GM21515 (cell line): ENCODE data around the gene NOXO1.

ENCODE experiments used
- ATAC-seq: cut with Tn5 transposase; IDR thresholded peaks from one replicate; pipeline ENCODE4 v1.9.1; 2021; ENCODE audit not compliant: unreplicated experiment

NOXO1 gene

DNA sequence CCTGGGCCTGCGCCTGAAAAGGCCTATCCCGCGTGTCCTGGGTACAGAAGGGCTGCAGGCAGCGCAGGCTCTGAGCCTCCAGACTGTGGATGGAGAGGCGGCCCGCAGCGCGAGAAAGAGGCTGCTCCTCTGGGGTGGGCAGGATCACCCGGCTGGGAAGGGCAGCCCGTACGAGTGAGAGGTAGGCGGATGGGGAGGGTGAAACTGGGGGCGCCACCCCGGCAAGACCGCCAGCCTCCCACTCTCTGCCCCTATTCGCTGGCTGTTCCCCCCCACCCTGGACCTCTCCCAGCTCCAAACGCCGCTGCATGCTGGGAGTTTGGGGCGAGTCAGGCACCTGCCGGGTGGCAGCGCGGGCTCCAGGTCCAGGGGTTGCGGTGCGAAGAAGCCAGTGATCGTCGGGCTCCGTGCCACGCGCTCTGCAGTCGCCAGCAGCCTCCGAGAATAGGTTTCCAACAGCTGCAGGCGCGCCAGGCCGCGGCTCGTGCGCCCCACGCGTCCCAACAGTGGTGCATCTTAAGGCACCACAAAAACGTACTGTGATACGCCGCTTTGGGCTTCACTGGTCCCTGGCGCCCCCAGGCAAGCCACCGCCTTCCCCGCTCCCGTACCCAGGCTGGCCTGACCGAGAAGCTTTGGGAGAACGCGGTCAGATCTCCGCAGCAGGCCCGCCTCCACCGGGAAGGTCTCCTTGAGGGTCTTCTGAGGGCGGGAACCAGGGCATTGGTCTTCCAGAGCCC, 1.1 kb downstream of the NOXO1 start:
- ATAC-seq, result no peak

DNA sequence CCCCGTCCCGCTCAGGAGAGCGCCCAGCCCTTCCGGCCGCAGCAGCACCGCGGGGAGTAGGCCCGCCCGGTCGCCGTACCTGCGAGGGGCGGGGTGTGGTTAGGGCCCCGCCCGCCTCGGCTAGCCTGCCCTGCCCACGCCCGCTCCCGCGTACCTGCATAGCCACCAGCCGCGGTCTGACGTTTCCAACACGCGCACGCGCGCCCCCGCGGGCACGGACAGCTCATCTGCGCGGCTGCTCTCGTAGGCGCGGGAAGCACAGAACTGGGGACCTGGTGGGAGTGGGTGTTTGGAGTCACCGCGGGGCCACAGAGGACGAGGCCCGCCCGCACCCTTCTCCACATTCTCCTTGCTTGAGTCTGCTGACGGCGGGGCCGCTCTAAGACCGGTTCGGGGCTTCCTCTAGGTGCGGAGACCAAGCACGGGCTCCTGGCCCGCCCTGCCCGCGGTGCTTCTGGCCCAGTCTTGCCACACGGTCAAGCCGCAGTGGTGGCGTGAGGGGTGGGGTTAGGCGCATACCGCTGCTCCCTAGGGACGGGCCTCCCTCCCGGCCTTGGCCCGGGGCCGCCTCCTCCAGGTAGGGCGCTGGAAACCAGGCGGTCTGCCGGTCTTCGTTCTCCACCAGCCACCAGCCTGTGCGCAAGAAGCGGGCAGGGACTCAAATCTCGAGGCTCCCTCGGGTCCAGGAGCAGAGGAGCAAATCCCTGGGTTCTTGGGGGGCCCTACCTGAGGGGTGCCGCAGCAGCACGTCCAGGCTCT, 1.8 kb downstream of the NOXO1 start:
- no peak for ATAC-seq

DNA sequence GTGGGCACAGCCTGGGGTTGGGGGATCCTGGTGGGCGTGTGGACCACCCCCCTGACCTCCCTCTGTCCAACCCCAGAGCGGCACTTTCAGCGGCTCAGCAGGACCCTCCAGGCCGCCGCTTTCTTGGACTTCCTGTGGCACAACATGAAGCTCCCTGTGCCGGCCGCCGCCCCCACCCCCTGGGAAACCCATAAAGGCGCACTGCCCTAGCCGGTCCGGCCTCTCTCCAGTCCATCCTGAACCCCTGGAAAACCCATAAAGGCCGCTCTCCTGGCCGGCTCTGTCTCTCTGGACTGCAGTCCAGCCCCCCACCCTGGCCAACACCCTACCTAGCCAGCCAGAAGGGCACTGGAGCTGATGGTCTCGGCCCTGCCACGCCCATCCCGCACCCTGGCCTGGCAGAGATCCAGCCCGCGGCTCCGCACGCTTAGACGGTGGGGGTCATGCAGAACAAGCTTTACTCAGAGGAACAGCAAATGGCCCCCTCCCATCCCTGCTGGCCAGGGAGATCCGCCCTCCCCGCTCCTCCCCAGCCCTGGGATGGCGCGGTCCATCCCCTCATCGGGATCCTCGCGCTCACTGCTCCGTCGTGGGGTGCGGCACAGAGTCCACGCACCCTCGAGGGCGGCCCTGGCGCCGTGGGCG, 2.7 kb downstream of the NOXO1 start:
- ATAC-seq, result no peak

DNA sequence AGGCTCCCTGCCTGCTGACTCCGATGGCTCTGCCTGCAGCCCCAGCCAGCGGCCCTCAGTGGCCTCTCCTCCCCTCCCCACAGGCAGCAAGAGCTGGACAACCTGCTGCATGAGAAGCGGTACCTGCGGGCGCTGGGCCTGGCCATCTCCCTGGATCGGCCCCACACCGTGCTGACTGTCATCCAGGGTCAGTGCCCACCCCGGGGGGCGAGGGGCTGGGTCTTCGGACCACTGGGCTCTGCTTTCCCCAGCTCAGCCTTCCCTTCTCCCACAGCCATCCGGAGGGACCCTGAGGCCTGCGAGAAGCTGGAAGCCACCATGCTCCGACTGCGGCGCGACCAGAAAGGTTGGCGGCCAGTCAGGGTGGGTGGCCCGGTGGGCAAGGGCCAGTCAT, 3.4 kb downstream of the NOXO1 start:
- no peak for ATAC-seq

DNA sequence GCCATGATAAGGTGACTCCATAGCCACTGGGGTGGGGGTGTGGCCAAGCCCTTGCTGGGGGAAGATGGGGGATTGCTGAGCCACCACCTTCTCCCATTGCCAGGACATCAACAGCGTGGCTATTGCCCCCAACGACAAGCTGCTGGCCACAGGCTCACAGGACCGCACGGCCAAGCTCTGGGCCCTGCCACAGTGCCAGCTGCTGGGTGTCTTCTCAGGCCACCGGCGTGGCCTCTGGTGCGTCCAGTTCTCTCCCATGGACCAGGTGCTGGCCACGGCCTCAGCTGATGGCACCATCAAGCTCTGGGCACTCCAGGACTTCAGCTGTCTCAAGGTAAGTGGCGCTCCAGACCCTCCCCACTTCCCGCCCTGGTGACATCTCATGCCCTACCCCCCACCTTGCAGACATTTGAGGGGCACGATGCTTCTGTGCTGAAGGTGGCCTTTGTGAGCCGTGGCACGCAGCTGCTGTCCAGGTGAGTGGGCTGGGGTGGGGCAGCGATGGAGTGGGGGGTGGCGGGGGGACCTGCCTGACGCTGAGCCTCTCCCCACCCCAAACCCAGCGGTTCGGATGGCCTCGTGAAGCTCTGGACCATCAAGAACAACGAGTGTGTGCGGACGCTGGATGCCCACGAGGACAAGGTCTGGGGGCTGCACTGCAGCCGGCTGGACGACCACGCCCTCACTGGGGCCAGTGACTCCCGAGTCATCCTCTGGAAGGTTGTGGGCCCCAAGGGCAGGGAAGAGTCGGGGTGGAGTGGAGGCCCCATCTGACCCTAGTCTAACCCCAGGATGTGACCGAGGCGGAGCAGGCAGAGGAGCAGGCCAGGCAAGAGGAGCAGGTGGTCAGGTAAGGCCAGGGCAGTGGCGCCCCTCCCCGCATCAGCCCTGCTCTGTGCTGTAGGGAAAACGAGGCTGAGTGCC, 4.1 kb downstream of the NOXO1 start:
- ATAC-seq, result no peak

DNA sequence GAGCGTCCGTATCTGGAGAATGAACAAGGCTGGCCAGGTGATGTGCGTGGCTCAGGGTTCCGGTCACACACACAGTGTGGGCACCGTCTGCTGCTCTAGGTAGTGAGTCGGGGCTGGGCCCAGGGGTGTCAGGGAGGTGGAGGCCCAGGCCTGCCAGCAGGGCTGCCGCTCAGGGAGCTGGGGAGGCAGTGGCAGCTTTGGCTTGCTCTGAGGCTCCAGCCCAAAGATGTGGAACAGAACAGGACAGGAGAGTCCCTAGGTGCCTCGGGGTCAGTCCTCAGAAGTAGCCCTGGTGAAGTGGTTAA, 5.1 kb downstream of the NOXO1 start:
- ATAC-seq, result no peak

DNA sequence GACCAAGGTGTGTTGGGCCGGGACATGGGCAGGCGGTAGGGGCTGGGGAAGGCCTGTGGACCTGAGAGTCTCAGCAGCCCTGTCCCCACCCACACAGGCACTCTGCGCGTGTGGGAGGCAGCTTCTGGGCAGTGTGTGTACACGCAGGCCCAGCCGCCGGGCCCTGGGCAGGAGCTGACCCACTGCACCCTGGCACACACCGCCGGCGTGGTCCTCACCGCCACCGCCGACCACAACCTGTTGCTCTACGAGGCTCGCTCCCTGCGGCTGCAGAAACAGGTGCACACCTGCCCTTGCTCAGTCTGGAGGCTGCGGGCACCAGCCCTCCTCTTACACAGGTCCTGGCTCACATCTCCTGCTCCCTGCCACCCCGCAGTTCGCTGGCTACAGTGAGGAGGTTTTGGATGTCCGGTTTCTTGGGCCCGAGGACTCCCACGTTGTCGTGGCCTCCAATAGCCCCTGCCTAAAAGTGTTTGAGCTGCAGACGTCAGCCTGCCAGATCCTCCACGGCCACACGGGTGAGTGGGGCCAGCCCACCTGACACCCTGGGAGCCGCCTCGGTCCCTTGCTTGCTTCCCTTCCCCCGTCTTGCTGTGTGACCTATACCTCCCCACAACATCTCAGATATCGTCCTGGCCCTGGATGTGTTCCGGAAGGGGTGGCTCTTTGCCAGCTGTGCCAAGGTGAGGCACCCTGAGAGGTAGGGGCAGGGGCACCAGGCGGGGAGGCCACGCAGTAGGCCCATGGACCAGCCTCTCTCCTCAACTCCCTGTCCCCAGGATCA, 5.6 kb downstream of the NOXO1 start:
- ATAC-seq, result no peak

DNA sequence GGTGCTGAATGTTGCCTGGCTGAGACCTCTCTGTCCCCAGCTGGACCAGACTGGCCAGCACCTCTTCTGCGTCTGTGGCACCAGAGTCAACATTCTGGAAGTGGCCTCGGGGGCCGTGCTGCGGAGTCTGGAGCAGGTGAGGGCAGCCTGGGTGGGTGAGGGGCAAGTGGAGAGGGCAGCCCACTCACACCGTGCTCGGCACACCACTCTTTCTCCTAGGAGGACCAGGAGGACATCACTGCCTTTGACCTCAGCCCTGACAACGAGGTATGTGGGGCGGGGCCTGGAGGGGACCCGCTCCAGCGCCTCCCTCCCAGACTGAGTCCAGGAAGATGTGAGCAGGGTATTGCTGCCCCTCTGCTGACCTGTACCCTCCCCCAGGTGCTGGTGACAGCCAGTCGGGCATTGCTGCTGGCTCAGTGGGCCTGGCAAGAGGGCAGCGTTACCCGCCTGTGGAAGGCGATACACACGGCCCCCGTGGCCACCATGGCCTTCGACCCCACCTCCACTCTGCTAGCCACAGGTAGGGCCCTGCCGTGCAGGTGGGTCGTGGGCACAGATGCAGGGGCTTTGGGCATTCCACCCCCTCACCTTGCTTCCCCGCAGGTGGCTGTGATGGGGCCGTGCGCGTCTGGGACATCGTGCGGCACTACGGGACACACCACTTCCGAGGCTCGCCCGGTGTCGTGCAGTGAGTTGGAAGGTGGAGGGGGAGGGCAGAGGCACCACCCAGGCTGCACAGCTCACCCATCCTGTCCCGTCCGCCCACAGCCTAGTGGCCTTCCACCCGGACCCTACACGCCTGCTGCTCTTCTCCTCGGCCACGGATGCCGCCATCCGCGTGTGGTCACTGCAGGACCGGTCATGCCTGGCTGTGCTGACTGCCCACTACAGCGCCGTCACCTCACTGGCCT, 6.9 kb downstream of the NOXO1 start:
- ATAC-seq, result no peak

DNA sequence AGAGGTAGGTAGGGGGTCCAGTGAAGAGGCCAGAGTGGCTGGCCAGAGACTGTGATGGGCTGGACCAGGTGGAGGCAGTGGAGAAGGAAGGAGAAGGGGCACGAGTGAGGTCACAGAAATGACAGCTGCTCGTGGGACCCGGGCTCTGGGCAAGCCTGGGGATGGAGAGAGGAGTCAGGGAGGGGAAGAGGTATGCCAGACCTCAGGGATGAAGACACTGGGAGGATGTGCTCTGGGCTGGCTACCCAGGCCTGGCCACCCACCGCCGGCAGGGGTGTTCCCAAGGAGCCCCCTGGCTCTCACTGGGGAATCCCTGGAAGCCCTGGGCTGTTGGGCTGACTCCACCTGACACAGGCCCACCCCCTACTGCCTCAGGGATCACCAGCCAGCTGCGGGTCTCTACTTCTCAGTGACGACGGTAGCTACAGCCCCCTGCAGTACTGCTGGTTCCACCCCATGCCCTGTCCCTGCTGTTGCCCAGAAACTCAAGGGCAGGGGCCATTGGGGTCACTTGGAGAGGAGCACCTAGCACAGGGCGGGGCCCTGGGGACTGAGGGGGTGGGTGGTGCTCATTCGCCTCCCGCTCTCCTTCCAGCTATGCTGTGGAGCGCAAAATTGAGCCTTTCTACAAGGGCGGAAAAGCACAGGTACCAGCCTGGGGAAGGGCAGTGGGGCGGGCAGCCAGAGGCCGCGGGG, 7.7 kb downstream of the NOXO1 start:
- ATAC-seq, result no peak

DNA sequence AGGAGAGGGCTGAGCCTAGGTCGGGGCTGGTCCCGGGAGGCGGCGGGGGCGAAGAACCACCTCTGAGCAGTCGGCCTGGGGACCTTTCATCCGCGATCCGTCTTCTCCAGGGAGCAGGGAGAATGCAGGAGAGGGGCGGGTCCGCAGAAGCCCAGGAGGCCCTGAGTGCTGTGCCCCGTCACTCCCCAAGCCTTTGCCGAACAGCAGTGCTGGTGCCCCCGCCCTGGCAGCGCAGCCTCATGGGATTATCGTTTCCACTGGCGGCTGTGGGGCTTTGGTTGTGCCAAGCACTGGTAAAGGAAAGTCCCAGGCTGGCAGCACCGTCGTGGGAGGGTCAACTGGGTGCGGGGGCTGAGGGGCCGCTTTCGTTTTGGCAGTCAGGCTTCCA, 8.8 kb downstream of the NOXO1 start:
- ATAC-seq, result no peak

DNA sequence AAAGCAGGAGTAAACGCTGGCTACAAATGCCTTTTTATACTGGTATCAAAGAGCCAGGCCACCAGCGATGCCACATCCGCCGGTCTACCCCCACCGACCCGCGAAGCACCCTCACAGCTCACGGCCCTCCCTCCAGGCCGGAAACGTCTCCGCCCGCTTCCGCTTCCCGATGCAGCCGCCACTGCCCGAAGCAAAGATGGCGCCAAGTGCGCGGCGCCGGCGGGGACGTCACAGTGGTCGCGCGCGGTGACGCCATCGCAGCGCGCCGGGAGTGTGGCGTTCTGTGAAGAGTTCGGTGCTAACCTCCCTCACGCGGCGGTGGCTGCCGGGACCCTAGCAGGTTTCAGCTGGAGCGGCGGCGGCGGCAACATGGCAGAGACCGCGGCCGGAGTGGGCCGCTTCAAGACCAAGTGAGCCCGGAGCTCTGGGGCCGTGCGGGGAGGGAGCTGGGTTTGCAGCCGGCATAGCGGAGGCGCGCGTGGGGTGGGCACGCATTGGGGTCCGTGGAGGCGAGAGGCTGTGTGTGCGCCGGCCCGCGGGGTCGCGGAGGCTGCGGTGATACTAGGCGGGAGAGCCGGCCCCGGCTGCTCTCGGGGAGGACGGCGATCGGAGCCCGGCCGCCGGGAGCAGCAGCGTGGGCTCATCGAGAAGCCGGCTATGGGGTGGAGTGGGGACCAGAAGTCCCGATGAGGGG, 9.3 kb downstream of the NOXO1 start, which contains the start of gene TBL3:
Gene TBL3 (plus strand): TSS at position 258 of the 694 bp plus-strand sequence. CDS start 112 bp downstream, at position 370.
- peak; percentile 79 for ATAC-seq

DNA sequence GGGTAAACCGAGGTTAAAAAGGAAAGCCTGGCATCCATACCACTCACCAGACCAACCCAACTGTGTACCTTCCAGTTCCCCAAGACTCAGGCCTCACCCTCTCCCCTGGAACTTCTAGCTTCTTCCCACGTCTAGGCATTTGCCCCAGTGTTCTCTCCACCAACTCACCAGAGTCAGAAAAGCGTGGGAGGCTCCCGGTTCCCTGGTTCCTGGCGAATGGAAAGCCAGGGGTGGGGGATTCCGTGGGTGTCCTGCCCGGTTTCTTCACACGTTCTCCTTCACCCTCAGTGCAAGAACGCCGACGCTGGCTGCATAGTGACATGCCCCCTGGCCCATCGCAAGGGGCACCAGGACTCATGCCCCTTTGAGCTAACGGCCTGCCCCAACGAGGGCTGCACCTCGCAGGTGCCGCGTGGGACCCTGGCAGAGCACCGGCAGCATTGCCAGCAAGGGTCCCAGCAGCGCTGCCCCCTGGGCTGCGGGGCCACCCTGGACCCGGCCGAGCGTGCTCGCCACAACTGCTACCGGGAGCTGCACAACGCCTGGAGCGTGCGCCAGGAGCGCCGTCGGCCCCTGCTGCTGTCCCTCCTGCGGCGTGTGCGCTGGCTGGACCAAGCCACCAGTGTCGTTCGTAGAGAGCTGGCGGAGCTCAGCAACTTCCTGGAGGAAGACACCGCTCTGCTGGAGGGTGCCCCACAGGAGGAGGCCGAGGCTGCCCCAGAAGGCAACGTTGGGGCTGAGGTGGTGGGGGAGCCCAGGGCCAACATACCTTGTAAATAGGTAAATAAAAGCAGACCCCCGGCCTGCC, 12.9 kb downstream of the NOXO1 start:
- ATAC-seq, result no peak

DNA sequence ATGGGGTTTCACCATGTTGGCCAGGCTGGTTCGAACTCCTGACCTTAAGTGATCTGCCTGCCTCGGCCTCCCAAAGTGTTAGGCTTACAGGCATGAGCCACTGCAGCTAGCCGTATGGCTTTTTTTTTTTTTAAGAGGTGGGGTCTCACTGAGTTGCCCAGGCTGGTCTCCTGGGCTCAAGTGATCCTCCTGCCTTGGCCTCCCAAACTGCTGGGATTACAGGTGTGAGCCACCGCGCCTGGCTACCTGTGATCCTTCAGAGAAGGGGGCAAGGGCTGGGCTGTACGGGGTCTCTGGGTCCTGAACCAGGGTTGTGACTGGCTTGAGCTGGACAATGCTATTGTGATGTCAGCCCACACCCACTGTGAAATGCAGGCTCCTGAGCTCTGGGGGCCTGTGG, 14.8 kb downstream of the NOXO1 start, which contains the start of gene RNF151:
Gene RNF151 (plus strand): TSS at position 397 of the 400 bp plus-strand sequence. CDS start 26 bp downstream, outside the sequence.
- ATAC-seq, result no peak

DNA sequence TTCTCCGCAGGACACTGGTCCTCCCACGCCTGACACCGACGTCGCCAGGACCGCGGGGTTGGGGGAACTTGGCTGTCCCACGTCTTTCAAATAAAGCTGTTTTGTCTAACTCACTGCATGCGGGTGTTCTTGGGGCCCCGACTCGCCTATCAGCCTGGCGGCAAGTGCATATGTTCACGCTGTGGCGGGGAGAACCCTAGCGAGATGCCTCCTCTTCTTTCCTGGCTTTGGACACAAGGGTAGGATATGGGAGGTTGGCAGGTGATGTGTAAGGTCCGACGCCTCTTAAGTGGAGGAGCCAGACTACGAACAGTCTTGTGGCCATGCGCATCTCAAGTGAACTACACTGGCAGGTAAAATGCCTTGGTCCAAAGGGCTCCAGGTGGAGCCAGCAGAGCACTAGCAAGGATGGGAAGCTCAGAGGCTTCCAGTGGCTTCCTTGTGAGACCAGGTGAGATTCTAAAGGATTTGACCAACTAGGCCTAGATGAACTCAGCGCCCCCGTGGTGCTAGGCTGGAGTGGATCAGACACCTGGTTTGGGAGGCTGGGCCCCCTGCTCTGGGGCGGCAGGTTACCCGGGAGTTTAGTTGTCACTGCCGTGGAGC, 15.8 kb downstream of the NOXO1 start:
- ATAC-seq, result no peak

DNA sequence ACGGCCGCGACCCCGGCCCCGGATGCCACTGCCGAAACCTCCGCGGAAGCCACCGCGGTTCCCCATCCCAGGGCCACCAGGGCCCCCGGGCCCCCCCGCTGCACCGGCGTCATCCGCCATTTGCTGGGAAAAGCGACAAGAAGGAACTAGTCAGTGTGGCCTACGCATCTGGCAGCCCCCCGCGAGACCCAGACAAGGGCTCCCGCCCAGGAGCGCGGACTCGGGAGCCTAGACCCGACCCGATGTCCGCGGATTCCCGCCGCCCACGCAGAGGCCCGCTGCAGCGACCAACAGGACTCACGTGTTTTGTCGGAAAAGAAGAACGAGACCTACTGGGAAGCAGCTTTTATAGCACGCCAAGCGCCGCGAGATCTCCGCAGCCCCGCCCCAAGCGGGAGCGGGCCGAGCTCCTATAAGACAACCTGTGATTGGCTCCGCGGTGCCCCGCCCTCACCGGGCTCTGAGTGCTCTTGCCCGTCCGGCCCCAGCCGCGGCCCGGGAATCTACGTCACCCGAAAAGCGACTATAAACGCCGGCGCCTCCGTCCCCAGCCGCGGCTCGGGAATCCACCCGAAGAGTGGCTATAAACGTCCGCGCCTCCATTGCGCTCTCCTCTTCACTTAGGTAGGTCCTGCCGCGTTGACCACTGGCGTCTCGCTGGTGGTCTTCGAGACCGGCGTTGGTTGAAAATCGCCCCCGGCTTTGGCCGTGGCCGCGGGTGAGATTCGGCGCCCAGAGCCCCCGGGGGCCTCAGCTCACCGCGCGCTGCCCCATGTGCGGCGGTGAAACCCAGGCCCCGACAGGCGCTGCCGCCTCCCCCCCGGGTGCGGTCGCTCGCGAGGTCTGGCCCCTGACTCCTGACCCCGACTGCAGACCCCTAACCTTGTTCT, 16.5 kb downstream of the NOXO1 start, which contains the start of gene RPS2:
Gene RPS2 (minus strand): TSS at position 321 of the 890 bp plus-strand sequence. CDS start 201 bp downstream, at position 120.
- ATAC-seq, result peak; percentile 70
